ENCODE data around the gene NKAIN2. TPM values are rescaled to one million over a fixed set of nuclear protein-coding genes. Genes with fewer than 3 reads are reported as not detected.

NKAIN2 gene
- total RNA-seq, 1 experiment from 2014 or later = 2.2 TPM

DNA sequence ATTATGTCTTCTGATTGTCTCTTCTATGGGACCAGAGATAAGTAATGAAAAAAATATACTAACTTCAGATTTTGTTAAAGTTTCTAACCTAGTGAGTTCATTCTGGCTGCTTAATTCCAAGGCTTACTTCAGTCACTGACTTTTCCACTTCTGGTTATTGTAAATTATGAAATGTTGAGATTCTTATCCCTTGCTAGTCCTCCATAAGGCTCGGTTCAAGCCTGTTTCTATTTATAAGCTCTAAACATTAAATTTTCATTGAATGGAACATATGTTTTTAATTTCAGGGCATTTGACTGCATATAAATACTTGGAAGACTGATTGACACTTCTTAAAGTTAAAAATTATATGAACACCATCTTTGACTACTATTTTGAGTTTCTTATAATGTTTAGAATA, 23.6 kb upstream of the NKAIN2 start:
- Histone ChIP-seq H3K4me3 (ENCODE audit: low read depth, low read length, poor library complexity, severe bottlenecking) (no peak overlapping the region), H3K4me1 (ENCODE audit: insufficient read depth, low read length, poor library complexity, severe bottlenecking) (peaks cover 22% of the 10 kb centered on the region), H3K27me3 (replicated peaks; ENCODE audit: insufficient read depth, low read depth, low read length, poor library complexity) (no peaks in the 10 kb centered on the region), H3K36me3 (ENCODE audit: insufficient read depth, low read length, poor library complexity, severe bottlenecking) (no peaks in the 10 kb centered on the region), H3K9me3 (ENCODE audit: low read depth, low read length, poor library complexity, severe bottlenecking) (no peaks in the 10 kb centered on the region), H3K27ac (ENCODE audit: low read depth, low read length, poor library complexity, severe bottlenecking) (no peak overlapping the region)
- BruUV-seq (replicated peaks) = no TSS peak
- TF ChIP-seq EZH2 (IDR thresholded peaks at IDR 0.05; ENCODE audit: borderline replicate concordance, low read depth, low read length, poor library complexity, severe bottlenecking) = no peak
- TF ChIP-seq, protein P1, sequence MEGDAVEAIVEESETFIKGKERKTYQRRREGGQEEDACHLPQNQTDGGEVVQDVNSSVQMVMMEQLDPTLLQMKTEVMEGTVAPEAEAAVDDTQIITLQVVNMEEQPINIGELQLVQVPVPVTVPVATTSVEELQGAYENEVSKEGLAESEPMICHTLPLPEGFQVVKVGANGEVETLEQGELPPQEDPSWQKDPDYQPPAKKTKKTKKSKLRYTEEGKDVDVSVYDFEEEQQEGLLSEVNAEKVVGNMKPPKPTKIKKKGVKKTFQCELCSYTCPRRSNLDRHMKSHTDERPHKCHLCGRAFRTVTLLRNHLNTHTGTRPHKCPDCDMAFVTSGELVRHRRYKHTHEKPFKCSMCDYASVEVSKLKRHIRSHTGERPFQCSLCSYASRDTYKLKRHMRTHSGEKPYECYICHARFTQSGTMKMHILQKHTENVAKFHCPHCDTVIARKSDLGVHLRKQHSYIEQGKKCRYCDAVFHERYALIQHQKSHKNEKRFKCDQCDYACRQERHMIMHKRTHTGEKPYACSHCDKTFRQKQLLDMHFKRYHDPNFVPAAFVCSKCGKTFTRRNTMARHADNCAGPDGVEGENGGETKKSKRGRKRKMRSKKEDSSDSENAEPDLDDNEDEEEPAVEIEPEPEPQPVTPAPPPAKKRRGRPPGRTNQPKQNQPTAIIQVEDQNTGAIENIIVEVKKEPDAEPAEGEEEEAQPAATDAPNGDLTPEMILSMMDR (conservative IDR thresholded peaks at IDR 0.05; ENCODE audit: low read depth, low read length) = no peak
- ChIA-PET POLR2A (ENCODE audit: low non-redundant PET) (no interaction called here), CTCF (interaction anchor here (0.5 kb wide), 1 partner anchor 943 kb away, joined by 4 read pairs; no protein-coding TSS in a partner anchor)
- DNase-seq (ENCODE audit: low spot score) = no peak
- intact Hi-C loops (cut with micrococcal nuclease; ENCODE audit: unreplicated experiment) = no loop called here

DNA sequence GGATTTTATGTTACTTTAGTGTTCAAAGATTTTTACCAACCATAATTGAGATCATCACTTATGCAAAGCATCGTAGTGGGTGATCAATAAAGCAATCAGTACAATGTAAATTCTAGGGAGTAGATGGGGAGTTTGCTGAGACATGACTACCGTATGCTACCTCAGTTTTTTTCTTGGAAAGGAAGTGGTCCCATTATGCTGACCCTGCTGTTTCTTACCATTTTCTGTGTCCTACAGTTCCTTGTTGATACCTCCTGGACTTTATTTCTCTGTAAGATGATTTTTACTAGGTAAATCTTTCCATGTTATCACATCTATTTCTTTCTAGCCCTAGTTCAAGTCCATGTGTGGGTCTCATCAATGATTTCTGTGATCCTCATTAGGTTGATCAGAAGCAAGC, 19.3 kb upstream of the NKAIN2 start:
- DNase-seq (ENCODE audit: low spot score) = no peak
- Histone ChIP-seq H3K36me3 (ENCODE audit: insufficient read depth, low read length, poor library complexity, severe bottlenecking) (no peaks in the 10 kb centered on the region), H3K4me3 (ENCODE audit: low read depth, low read length, poor library complexity, severe bottlenecking) (no peak overlapping the region), H3K9me3 (ENCODE audit: low read depth, low read length, poor library complexity, severe bottlenecking) (no peaks in the 10 kb centered on the region), H3K27ac (ENCODE audit: low read depth, low read length, poor library complexity, severe bottlenecking) (no peak overlapping the region), H3K27me3 (replicated peaks; ENCODE audit: insufficient read depth, low read depth, low read length, poor library complexity) (no peaks in the 10 kb centered on the region), H3K4me1 (ENCODE audit: insufficient read depth, low read length, poor library complexity, severe bottlenecking) (peaks cover 5% of the 10 kb centered on the region)
- TF ChIP-seq, protein P1 (conservative IDR thresholded peaks at IDR 0.05; ENCODE audit: low read depth, low read length) = no peak
- no peak for TF ChIP-seq EZH2 (IDR thresholded peaks at IDR 0.05; ENCODE audit: borderline replicate concordance, low read depth, low read length, poor library complexity, severe bottlenecking)
- CTCF ChIA-PET = no interaction called here
- intact Hi-C loops (cut with micrococcal nuclease; ENCODE audit: unreplicated experiment) = no loop called here
- POLR2A ChIA-PET (ENCODE audit: low non-redundant PET) = no interaction called here
- no TSS peak for BruUV-seq (replicated peaks)

GRCh38 chr6:123785039-123785438, 18.6 kb upstream of the NKAIN2 start:
- Histone ChIP-seq H3K4me1 (ENCODE audit: insufficient read depth, low read length, poor library complexity, severe bottlenecking) (peaks cover 1% of the 10 kb centered on the region), H3K27me3 (replicated peaks; ENCODE audit: insufficient read depth, low read depth, low read length, poor library complexity) (no peaks in the 10 kb centered on the region), H3K36me3 (ENCODE audit: insufficient read depth, low read length, poor library complexity, severe bottlenecking) (no peaks in the 10 kb centered on the region), H3K9me3 (ENCODE audit: low read depth, low read length, poor library complexity, severe bottlenecking) (no peaks in the 10 kb centered on the region), H3K27ac (ENCODE audit: low read depth, low read length, poor library complexity, severe bottlenecking) (no peak overlapping the region), H3K4me3 (ENCODE audit: low read depth, low read length, poor library complexity, severe bottlenecking) (no peak overlapping the region)
- CTCF ChIA-PET = no interaction called here
- intact Hi-C loops (cut with micrococcal nuclease; ENCODE audit: unreplicated experiment) = no loop called here
- TF ChIP-seq, protein P1 (conservative IDR thresholded peaks at IDR 0.05; ENCODE audit: low read depth, low read length) = no peak
- TF ChIP-seq EZH2 (IDR thresholded peaks at IDR 0.05; ENCODE audit: borderline replicate concordance, low read depth, low read length, poor library complexity, severe bottlenecking) = no peak
- POLR2A ChIA-PET (ENCODE audit: low non-redundant PET) = no interaction called here
- no peak for DNase-seq (ENCODE audit: low spot score)
- no TSS peak for BruUV-seq (replicated peaks)
